GM23338 (cell line): Measurements from ENCODE around the gene ARHGAP19. TPM values are rescaled to one million over a fixed set of nuclear protein-coding genes. Genes with fewer than 3 reads are reported as not detected.
"Not testable (repeated sequence)": the region's sequence is repeated elsewhere in the genome, so short reads cannot be mapped to it uniquely, and the experiment has no call there.

Source experiments
- ATAC-seq: fragments of 200-7000 bp; cut with Tn5 transposase; 3 replicates; pipeline ENCODE4 v1.9.1; 2020
- DNase-seq: peaks from one replicate; pipeline ENCODE4 v3.0.0-alpha.2; 2015; ENCODE audit warnings: low spot score
- H2AFZ ChIP-seq: fragments of 200-600 bp; sonication (generic); 2 replicates; pipeline ENCODE4 v1.8.0; 2016; ENCODE audit warnings: antibody characterized with exemption, mild to moderate bottlenecking, moderate library complexity
- H3F3A ChIP-seq: fragments of 200-600 bp; sonication (generic); replicated peaks from 2 replicates; pipeline ENCODE4 v1.8.0; 2017; ENCODE audit warnings: antibody characterized with exemption, mixed run types, low read depth
- H3K27ac ChIP-seq: fragments of 200-600 bp; sonication (generic); 2 replicates; pipeline ENCODE4 v1.6.1; 2016; ENCODE audit warnings: low read depth
- H3K27me3 ChIP-seq: fragments of 200-600 bp; sonication (generic); 2 replicates; pipeline ENCODE4 v1.8.0; 2016; ENCODE audit warnings: mild to moderate bottlenecking, mixed run types, moderate library complexity; ENCODE audit not compliant: insufficient read depth
- H3K36me3 ChIP-seq: fragments of 200-600 bp; sonication (generic); 2 replicates; pipeline ENCODE4 v1.8.0; 2016; ENCODE audit warnings: mild to moderate bottlenecking; ENCODE audit not compliant: insufficient read depth
- H3K4me1 ChIP-seq: fragments of 200-600 bp; sonication (generic); 2 replicates; pipeline ENCODE4 v1.8.0; 2016; ENCODE audit warnings: mild to moderate bottlenecking, moderate library complexity; ENCODE audit not compliant: insufficient read depth
- H3K4me2 ChIP-seq: fragments of 200-600 bp; sonication (generic); 2 replicates; pipeline ENCODE4 v1.7.1; 2017; ENCODE audit warnings: mixed run types
- H3K4me3 ChIP-seq: fragments of 200-600 bp; sonication (generic); 2 replicates; pipeline ENCODE4 v1.6.1; 2016; ENCODE audit warnings: mixed run types
- H3K79me2 ChIP-seq: fragments of 200-600 bp; sonication (generic); replicated peaks from 2 replicates; pipeline ENCODE4 v1.8.0; 2017; ENCODE audit warnings: mild to moderate bottlenecking; ENCODE audit not compliant: insufficient read depth
- H3K9me2 ChIP-seq: fragments of 200-600 bp; sonication (generic); 2 replicates; pipeline ENCODE4 v1.8.0; 2017; ENCODE audit not compliant: insufficient read depth
- H4K20me1 ChIP-seq: fragments of 200-600 bp; sonication (generic); replicated peaks from 2 replicates; pipeline ENCODE4 v1.8.0; 2017; ENCODE audit warnings: mild to moderate bottlenecking; ENCODE audit not compliant: insufficient read depth
- H3K27ac Mint-ChIP-seq: 2 replicates; pipeline ENCODE4 v1.8.0; 2020; ENCODE audit warnings: inconsistent platforms, mild to moderate bottlenecking, moderate library complexity, mixed read lengths
- H3K27me3 Mint-ChIP-seq: 3 replicates; pipeline ENCODE4 v1.8.0; 2022; ENCODE audit warnings: low read depth, mild to moderate bottlenecking, moderate library complexity, mixed read lengths, inconsistent platforms; ENCODE audit not compliant: insufficient read depth, poor library complexity
- H3K36me3 Mint-ChIP-seq: 3 replicates; pipeline ENCODE4 v1.8.0; 2021; ENCODE audit warnings: low read depth, mild to moderate bottlenecking, inconsistent platforms, moderate library complexity, mixed read lengths
- H3K4me1 Mint-ChIP-seq: 3 replicates; pipeline ENCODE4 v1.8.0; 2020; ENCODE audit warnings: mild to moderate bottlenecking, inconsistent platforms, mixed read lengths
- H3K4me3 Mint-ChIP-seq: 3 replicates; pipeline ENCODE4 v1.8.0; 2021; ENCODE audit warnings: moderate library complexity, mild to moderate bottlenecking, inconsistent platforms, mixed read lengths
- H3K9me3 Mint-ChIP-seq: 3 replicates; pipeline ENCODE4 v1.8.0; 2020; ENCODE audit warnings: moderate library complexity, mild to moderate bottlenecking, inconsistent platforms, mixed read lengths
- CREB1 ChIP-seq: fragments of 250-450 bp; sonication (Bioruptor Pico); IDR thresholded peaks from 2 replicates; pipeline ENCODE4 v1.5.0; 2020; ENCODE audit warnings: low read depth, mild to moderate bottlenecking, moderate library complexity
- EZH2 ChIP-seq: fragments of 200-600 bp; sonication (generic); IDR thresholded peaks from one replicate; pipeline ENCODE4 v1.8.0; 2017; ENCODE audit warnings: antibody characterized with exemption, mild to moderate bottlenecking, low read depth; ENCODE audit not compliant: unreplicated experiment
- JUNB ChIP-seq: IDR thresholded peaks from one replicate; pipeline ENCODE4 v1.6.1; 2016; ENCODE audit warnings: antibody characterized with exemption; ENCODE audit not compliant: unreplicated experiment
- NANOG ChIP-seq: IDR thresholded peaks from 2 replicates; pipeline ENCODE4 v1.6.1; 2016; ENCODE audit warnings: antibody characterized with exemption, borderline replicate concordance
- POLR2AphosphoS5 ChIP-seq: IDR thresholded peaks from 2 replicates; pipeline ENCODE4 v1.6.1; 2016; ENCODE audit warnings: antibody characterized with exemption, low read depth
- ZNF114 ChIP-seq: fragments of 250-450 bp; sonication (Bioruptor Pico); IDR thresholded peaks from 2 replicates; pipeline ENCODE4 v1.5.0; 2020; ENCODE audit warnings: mild to moderate bottlenecking, moderate library complexity
- ZNF331 ChIP-seq: fragments of 250-450 bp; sonication (Bioruptor Pico); IDR thresholded peaks from 2 replicates; pipeline ENCODE4 v1.5.0; 2020; ENCODE audit warnings: low read depth, mild to moderate bottlenecking, moderate library complexity
- polyA plus RNA-seq: library from polyadenylated mRNA; unstranded; fragments of >200 nt; fragmentation: Nextera tagmentation; extraction: Ambion mirVana; gene quantifications from 2 replicates; pipeline ENCODE4 v1.2.1, GENCODE V29; 2016
- total RNA-seq: library from RNA; depleted of rRNA; stranded (reverse); fragments of >200 nt; shearing (Covaris generic); gene quantifications from 2 replicates; pipeline ENCODE4 v1.2.3, GENCODE V29; 2014
- TF ChIP-seq, protein P1 (sequence below): fragments of 250-450 bp; sonication (Bioruptor Pico); IDR thresholded peaks from 2 replicates; pipeline ENCODE4 v1.5.0; 2020; ENCODE audit warnings: mild to moderate bottlenecking, moderate library complexity
- TF ChIP-seq, protein P2 (sequence below): IDR thresholded peaks from 2 replicates; pipeline ENCODE4 v1.6.1; 2016; ENCODE audit warnings: antibody characterized with exemption

Gene ARHGAP19
- total and polyA plus RNA-seq, 2 experiments from 2014 or later = 11.5 to 38.8 TPM

DNA sequence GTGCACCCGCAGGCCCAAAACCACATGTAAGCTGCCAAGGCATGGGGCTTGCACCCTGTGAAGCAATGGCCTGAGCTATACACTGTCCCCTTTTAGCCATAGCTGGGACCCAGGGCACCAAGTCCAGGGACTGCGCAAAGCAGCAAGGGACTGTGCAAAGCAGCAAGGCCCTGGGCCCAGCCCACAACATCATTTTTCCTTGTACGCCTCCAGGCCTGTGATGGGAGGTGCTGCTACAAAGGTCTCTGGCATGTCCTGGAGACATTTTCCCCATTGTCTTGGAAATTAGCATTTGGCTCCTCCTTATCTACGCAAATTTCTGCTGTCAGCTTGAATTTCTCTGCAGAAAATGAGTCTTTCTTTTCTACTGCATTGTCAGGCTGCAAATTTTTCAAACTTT lies 24.8 kb downstream of the ARHGAP19 start:
- H3K9me3 Mint-ChIP-seq = peaks cover 12% of the 10 kb centered on the region; the same call in 2 of the 3 replicates
- H3K27me3 ChIP-seq = no peaks in the 10 kb centered on the region
- no peaks in the 10 kb centered on the region for H3K9me2 ChIP-seq
- no peaks in the 10 kb centered on the region for H3K36me3 ChIP-seq
- H3K4me2 ChIP-seq = peak overlapping the region; percentile 42
- peaks cover 28% of the 10 kb centered on the region; the same call in 2 of the 3 replicates for H3K36me3 Mint-ChIP-seq
- TF ChIP-seq ZNF331 (CRISPR knock-in tag) (no peak), NANOG (no peak)
- H3K4me3 ChIP-seq = no peak overlapping the region
- peak overlapping the region; percentile 4; the same call in 1 of the 3 replicates for H3K4me3 Mint-ChIP-seq
- peaks cover 17% of the 10 kb centered on the region for H3K4me1 ChIP-seq
- no peak overlapping the region for H3K27ac Mint-ChIP-seq
- H4K20me1 ChIP-seq = peaks cover 5% of the 10 kb centered on the region; the same call in 1 of the 2 replicates
- H3K4me1 Mint-ChIP-seq = peaks cover 18% of the 10 kb centered on the region
- peak; percentile 63 for DNase-seq
- peaks cover 65% of the 10 kb centered on the region for H3K79me2 ChIP-seq
- H2AFZ ChIP-seq = no peak overlapping the region
- no peak overlapping the region for H3K27ac ChIP-seq
- peaks cover 2% of the 10 kb centered on the region for H3K27me3 Mint-ChIP-seq
- 0 out of 2 replicates have a peak, but pooled peaks cover 2% of the 10 kb centered on the region for H3F3A ChIP-seq
- ATAC-seq = peak; percentile 81

DNA sequence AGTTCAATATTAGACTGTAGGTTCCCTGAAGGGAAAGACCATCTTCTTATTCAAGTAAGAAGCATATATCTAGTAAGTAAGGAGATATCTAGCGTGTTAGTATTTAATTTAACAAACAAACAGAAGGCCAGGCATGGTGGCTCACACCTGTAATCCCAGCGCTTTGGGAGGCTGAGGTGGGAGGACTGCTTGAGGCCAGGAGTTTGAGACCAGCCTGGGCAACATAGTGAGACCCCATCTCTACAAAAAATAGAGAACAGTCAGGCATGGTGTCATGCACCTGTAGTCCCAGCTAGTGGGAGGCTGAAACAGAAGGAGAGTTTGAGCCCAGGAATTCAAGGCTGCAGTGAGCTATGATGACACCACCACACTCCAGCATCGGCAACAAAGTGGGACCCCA lies 27.3 kb downstream of the ARHGAP19 start:
- not testable (repeated sequence) for H3K27ac ChIP-seq, DNase-seq, H3K4me3 Mint-ChIP-seq, H3K36me3 ChIP-seq, H3F3A ChIP-seq, H3K9me2 ChIP-seq, H3K4me2 ChIP-seq, H4K20me1 ChIP-seq, H3K27ac Mint-ChIP-seq, H2AFZ ChIP-seq, H3K9me3 Mint-ChIP-seq, H3K27me3 Mint-ChIP-seq, ATAC-seq, H3K4me3 ChIP-seq, H3K27me3 ChIP-seq
- peaks cover 20% of the 10 kb centered on the region; the same call in 2 of the 3 replicates for H3K36me3 Mint-ChIP-seq
- Histone ChIP-seq H3K79me2 (peaks cover 41% of the 10 kb centered on the region), H3K4me1 (peaks cover 14% of the 10 kb centered on the region)
- H3K4me1 Mint-ChIP-seq = peaks cover 18% of the 10 kb centered on the region

DNA sequence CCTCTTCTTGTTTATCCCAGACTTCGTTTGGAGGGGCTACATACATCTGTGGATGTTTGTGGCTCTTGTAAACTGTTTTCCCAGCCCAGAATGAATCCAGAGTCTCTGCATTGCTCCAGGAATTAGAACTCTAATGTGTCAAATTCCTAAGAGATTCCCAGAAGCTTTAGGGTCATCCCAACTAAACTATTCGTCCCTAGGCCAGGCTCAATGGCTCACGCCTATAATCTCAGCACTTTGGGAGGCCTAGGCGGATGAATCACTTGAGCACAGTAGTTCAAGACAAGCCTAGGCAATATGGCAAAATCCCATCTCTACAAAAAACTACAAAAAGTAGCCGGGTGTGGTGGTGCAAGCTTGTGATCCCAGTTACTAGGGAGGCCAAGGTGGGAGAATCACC lies 28.5 kb downstream of the ARHGAP19 start:
- Mint-ChIP-seq H3K4me3 (no peak overlapping the region), H3K9me3 (0 out of 3 replicates have a peak, but pooled peaks cover 3% of the 10 kb centered on the region), H3K4me1 (peaks cover 18% of the 10 kb centered on the region), H3K27ac (no peak overlapping the region), H3K27me3 (peaks cover 4% of the 10 kb centered on the region), H3K36me3 (peaks cover 22% of the 10 kb centered on the region; the same call in 2 of the 3 replicates)
- H3K27me3 ChIP-seq = no peaks in the 10 kb centered on the region
- H3K9me2 ChIP-seq = no peaks in the 10 kb centered on the region
- peaks cover 30% of the 10 kb centered on the region for H3K79me2 ChIP-seq
- H3K4me1 ChIP-seq = peaks cover 14% of the 10 kb centered on the region
- no peak overlapping the region for H2AFZ ChIP-seq
- DNase-seq = no peak
- H3K4me2 ChIP-seq = no peak overlapping the region
- H3K27ac ChIP-seq = peak overlapping the region; percentile 73; the same call in 1 of the 2 replicates
- ATAC-seq = no peak
- H4K20me1 ChIP-seq = peaks cover 5% of the 10 kb centered on the region; the same call in 1 of the 2 replicates
- H3K36me3 ChIP-seq = peaks cover 4% of the 10 kb centered on the region; the same call in 1 of the 2 replicates
- no peak overlapping the region for H3K4me3 ChIP-seq
- 0 out of 2 replicates have a peak, but pooled peaks cover 2% of the 10 kb centered on the region for H3F3A ChIP-seq
- no peak for TF ChIP-seq CREB1 (CRISPR knock-in tag)
- no peak for TF ChIP-seq EZH2
- no peak for TF ChIP-seq ZNF331 (CRISPR knock-in tag)
- no peak for TF ChIP-seq ZNF114
- no peak for TF ChIP-seq POLR2AphosphoS5
- TF ChIP-seq, protein P1, sequence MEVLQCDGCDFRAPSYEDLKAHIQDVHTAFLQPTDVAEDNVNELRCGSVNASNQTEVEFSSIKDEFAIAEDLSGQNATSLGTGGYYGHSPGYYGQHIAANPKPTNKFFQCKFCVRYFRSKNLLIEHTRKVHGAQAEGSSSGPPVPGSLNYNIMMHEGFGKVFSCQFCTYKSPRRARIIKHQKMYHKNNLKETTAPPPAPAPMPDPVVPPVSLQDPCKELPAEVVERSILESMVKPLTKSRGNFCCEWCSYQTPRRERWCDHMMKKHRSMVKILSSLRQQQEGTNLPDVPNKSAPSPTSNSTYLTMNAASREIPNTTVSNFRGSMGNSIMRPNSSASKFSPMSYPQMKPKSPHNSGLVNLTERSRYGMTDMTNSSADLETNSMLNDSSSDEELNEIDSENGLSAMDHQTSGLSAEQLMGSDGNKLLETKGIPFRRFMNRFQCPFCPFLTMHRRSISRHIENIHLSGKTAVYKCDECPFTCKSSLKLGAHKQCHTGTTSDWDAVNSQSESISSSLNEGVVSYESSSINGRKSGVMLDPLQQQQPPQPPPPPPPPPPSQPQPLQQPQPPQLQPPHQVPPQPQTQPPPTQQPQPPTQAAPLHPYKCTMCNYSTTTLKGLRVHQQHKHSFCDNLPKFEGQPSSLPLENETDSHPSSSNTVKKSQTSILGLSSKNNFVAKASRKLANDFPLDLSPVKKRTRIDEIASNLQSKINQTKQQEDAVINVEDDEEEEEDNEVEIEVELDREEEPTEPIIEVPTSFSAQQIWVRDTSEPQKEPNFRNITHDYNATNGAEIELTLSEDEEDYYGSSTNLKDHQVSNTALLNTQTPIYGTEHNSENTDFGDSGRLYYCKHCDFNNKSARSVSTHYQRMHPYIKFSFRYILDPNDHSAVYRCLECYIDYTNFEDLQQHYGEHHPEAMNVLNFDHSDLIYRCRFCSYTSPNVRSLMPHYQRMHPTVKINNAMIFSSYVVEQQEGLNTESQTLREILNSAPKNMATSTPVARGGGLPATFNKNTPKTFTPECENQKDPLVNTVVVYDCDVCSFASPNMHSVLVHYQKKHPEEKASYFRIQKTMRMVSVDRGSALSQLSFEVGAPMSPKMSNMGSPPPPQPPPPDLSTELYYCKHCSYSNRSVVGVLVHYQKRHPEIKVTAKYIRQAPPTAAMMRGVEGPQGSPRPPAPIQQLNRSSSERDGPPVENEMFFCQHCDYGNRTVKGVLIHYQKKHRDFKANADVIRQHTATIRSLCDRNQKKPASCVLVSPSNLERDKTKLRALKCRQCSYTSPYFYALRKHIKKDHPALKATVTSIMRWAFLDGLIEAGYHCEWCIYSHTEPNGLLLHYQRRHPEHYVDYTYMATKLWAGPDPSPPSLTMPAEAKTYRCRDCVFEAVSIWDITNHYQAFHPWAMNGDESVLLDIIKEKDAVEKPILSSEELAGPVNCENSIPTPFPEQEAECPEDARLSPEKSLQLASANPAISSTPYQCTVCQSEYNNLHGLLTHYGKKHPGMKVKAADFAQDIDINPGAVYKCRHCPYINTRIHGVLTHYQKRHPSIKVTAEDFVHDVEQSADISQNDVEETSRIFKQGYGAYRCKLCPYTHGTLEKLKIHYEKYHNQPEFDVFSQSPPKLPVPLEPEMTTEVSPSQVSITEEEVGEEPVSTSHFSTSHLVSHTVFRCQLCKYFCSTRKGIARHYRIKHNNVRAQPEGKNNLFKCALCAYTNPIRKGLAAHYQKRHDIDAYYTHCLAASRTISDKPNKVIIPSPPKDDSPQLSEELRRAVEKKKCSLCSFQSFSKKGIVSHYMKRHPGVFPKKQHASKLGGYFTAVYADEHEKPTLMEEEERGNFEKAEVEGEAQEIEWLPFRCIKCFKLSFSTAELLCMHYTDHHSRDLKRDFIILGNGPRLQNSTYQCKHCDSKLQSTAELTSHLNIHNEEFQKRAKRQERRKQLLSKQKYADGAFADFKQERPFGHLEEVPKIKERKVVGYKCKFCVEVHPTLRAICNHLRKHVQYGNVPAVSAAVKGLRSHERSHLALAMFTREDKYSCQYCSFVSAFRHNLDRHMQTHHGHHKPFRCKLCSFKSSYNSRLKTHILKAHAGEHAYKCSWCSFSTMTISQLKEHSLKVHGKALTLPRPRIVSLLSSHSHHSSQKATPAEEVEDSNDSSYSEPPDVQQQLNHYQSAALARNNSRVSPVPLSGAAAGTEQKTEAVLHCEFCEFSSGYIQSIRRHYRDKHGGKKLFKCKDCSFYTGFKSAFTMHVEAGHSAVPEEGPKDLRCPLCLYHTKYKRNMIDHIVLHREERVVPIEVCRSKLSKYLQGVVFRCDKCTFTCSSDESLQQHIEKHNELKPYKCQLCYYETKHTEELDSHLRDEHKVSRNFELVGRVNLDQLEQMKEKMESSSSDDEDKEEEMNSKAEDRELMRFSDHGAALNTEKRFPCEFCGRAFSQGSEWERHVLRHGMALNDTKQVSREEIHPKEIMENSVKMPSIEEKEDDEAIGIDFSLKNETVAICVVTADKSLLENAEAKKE (CRISPR knock-in tag) = no peak
- TF ChIP-seq JUNB = no peak
- no peak for TF ChIP-seq NANOG
- TF ChIP-seq, protein P2, sequence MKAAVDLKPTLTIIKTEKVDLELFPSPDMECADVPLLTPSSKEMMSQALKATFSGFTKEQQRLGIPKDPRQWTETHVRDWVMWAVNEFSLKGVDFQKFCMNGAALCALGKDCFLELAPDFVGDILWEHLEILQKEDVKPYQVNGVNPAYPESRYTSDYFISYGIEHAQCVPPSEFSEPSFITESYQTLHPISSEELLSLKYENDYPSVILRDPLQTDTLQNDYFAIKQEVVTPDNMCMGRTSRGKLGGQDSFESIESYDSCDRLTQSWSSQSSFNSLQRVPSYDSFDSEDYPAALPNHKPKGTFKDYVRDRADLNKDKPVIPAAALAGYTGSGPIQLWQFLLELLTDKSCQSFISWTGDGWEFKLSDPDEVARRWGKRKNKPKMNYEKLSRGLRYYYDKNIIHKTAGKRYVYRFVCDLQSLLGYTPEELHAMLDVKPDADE = no peak
